Colonic mucosa (tissue), 4 donors: ENCODE results near the gene NUDT8. TPM values are rescaled to one million over a fixed set of nuclear protein-coding genes. Genes with fewer than 3 reads are reported as not detected.

Source experiments
- DNase-seq: peaks from one replicate; pipeline ENCODE4 v3.0.0-alpha.2; 2020
- H3K27ac ChIP-seq: fragments of 200-600 bp; one replicate; pipeline ENCODE4 v1.8.0; 2021
- H3K27me3 ChIP-seq: fragments of 200-600 bp; one replicate; pipeline ENCODE4 v1.8.0; 2021
- H3K36me3 ChIP-seq: fragments of 200-600 bp; one replicate; pipeline ENCODE4 v1.8.0; 2021
- H3K4me1 ChIP-seq: fragments of 200-600 bp; one replicate; pipeline ENCODE4 v1.8.0; 2021; ENCODE audit warnings: mild to moderate bottlenecking
- H3K4me3 ChIP-seq: fragments of 200-600 bp; one replicate; pipeline ENCODE4 v1.8.0; 2021
- H3K9ac ChIP-seq, 2 donors: one replicate each; pipeline ENCODE4 v1.7.0; 2013; ENCODE audit warnings: control low read depth in 2 of 2, low read depth in 2 of 2, low read length in 2 of 2
- H3K9me3 ChIP-seq: fragments of 200-600 bp; one replicate; pipeline ENCODE4 v1.8.0; 2021
- CTCF ChIP-seq: fragments of 200-600 bp; IDR thresholded peaks from one replicate; pipeline ENCODE4 v1.8.0; 2022; ENCODE audit warnings: antibody characterized with exemption, mild to moderate bottlenecking
- intact Hi-C: fragments of 100-400 bp; cut with DNase I; formaldehyde crosslinking; loops from one replicate; pipeline ENCODE4 v1.14.1; 2022
- total RNA-seq, 2 donors: library from RNA; stranded (reverse); fragmentation: NEBNext Ultra II Directional in 1 of 2; extraction: Animal tissue kit (Norgen Biotek cat#: 25700) in 1 of 2; gene quantifications; one replicate each; pipeline ENCODE4 v1.2.1, GENCODE V29; 2021
- donor health status: healthy.
- donor health status: DM: no; HTN: no; CAD: no.
- donor health status: DM: no; HTN: no; CAD: no.

The NUDT8 gene
- total RNA-seq: 10 to 100 TPM; 35.1 to 52.5 TPM

GRCh38 chr11:67629386-67630227 lies at the start of gene NUDT8:
Gene NUDT8, minus strand, starts transcription at chr11:67629937. Its CDS starts 26 bp downstream, at chr11:67629911.
- Histone ChIP-seq H3K27me3 (no peaks in the 10 kb centered on the region), H3K4me1 (peaks cover 25% of the 10 kb centered on the region), H3K9me3 (no peaks in the 10 kb centered on the region), H3K4me3 (peak within 1 kb of the TSS; percentile 63), H3K9ac (peak within 1 kb of the TSS; percentile 85 to 97), H3K36me3 (no peaks in the 10 kb centered on the region), H3K27ac (peak within 1 kb of the TSS; percentile 97)
- TF ChIP-seq CTCF: peak; percentile 92
- DNase-seq: peak; percentile 89
- intact Hi-C loops: loop anchor here (5.0 kb wide), 1 partner anchor 33 kb away; no protein-coding TSS in a partner anchor

GRCh38 chr11:67675058-67675747 lies 45.5 kb upstream of the NUDT8 start:
- H3K4me1 ChIP-seq: peaks cover 11% of the 10 kb centered on the region
- H3K36me3 ChIP-seq: no peaks in the 10 kb centered on the region
- intact Hi-C loops: loop anchor here (10.0 kb wide), 1 partner anchor 50 kb away; no protein-coding TSS in a partner anchor
- no peak overlapping the region for H3K4me3 ChIP-seq
- peak; percentile 48 for DNase-seq
- H3K27ac ChIP-seq: peak overlapping the region; percentile 50
- H3K9ac ChIP-seq: peak overlapping the region in 1 of 2 donors; percentile 42
- no peaks in the 10 kb centered on the region for H3K9me3 ChIP-seq
- no peak for TF ChIP-seq CTCF
- H3K27me3 ChIP-seq: no peaks in the 10 kb centered on the region

GRCh38 chr11:67674442-67674871 lies 44.7 kb upstream of the NUDT8 start, which contains the start of gene ALDH3B2:
Gene ALDH3B2, minus strand, starts transcription at chr11:67674623. Its CDS starts 7,688 bp downstream, at chr11:67666935.
- peak; percentile 89 for DNase-seq
- no peaks in the 10 kb centered on the region for H3K9me3 ChIP-seq
- TF ChIP-seq CTCF: no peak
- peaks cover 11% of the 10 kb centered on the region for H3K4me1 ChIP-seq
- peak within 1 kb of the TSS; percentile 50 for H3K27ac ChIP-seq
- no peaks in the 10 kb centered on the region for H3K36me3 ChIP-seq
- no peak within 1 kb of the TSS for H3K4me3 ChIP-seq
- H3K9ac ChIP-seq: peak within 1 kb of the TSS in 1 of 2 donors; percentile 42
- H3K27me3 ChIP-seq: no peaks in the 10 kb centered on the region
- intact Hi-C loops: loop anchor here (10.0 kb wide), 1 partner anchor 50 kb away; no protein-coding TSS in a partner anchor

GRCh38 chr11:67673902-67674301 lies 44.2 kb upstream of the NUDT8 start:
- Histone ChIP-seq H3K27ac (no peak overlapping the region), H3K27me3 (no peaks in the 10 kb centered on the region), H3K36me3 (no peaks in the 10 kb centered on the region), H3K4me3 (no peak overlapping the region), H3K9me3 (no peaks in the 10 kb centered on the region), H3K4me1 (peaks cover 11% of the 10 kb centered on the region), H3K9ac (no peak overlapping the region)
- no peak for DNase-seq
- intact Hi-C loops: loop anchor here (10.0 kb wide), 1 partner anchor 51 kb away; no protein-coding TSS in a partner anchor
- TF ChIP-seq CTCF: no peak

- intact Hi-C loops: loop anchor here (10.0 kb wide), 1 partner anchor 51 kb away; no protein-coding TSS in a partner anchor
- no peak overlapping the region for H3K27ac ChIP-seq
- no peak overlapping the region for H3K9ac ChIP-seq
- H3K4me3 ChIP-seq: no peak overlapping the region
- H3K27me3 ChIP-seq: no peaks in the 10 kb centered on the region
- no peaks in the 10 kb centered on the region for H3K36me3 ChIP-seq
- DNase-seq: no peak
- no peaks in the 10 kb centered on the region for H3K9me3 ChIP-seq
- no peak for TF ChIP-seq CTCF
- H3K4me1 ChIP-seq: peaks cover 11% of the 10 kb centered on the region
Observed at GRCh38 chr11:67673358-67673757, 43.6 kb upstream of the NUDT8 start.
